GM19324 (cell line): ENCODE data around the gene ZNF813.
"Not testable (repeated sequence)": the region's sequence is repeated elsewhere in the genome, so short reads cannot be mapped to it uniquely, and the experiment has no call there.

ENCODE experiments used
- ATAC-seq: cut with Tn5 transposase; IDR thresholded peaks from one replicate; pipeline ENCODE4 v1.9.1; 2021; ENCODE audit warnings: mild to moderate bottlenecking, moderate library complexity; ENCODE audit not compliant: unreplicated experiment, low FRiP score

ZNF813 gene

GRCh38 chr19:53475470-53475869, 7.9 kb downstream of the ZNF813 start:
- ATAC-seq, result not testable (repeated sequence)

- not testable (repeated sequence) for ATAC-seq
These were observed 16.2 kb downstream of the ZNF813 start for GRCh38 chr19:53483751-53484150.

DNA sequence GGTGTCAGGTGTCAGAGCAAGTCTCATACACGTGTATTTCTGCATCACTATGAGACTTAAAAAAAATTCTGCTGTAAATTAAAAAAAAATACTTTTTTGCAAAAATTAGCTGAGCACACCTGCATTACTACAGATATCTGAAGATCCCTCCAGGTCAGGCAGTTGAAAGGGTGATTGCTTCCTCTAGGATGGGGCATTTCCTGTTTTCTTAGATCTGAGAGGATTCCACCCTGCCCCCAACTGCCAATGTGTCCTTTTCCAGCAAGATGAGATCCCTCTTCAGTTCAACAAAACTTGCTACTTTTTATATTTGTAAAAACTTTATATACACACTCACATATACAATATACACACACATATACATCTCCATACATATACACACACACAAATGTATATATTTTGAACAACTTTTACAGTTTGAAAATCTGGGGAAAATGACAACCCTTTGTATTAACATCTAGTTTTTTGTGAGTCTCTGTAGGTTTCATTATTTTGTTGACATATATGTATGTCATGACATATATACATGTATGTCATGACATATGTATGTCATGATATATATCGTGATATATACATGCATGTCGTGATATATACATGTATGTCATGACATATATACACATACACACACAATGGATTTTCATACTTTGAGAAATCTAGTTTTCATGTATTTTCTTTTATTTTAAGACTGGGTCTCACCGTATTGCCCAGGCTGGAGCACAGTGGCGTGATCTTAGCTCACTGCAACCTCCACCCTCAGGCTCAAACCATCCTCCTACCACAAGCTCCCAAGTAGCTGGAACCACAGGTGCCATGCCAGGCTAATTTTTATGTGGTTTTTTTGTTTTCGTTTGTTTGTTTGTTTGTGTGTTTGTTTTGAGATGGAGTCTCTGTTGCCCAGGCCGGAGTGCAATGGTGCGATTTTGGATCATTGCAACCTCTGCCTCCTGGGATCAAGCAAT, 17.8 kb downstream of the ZNF813 start:
- ATAC-seq, result no peak

DNA sequence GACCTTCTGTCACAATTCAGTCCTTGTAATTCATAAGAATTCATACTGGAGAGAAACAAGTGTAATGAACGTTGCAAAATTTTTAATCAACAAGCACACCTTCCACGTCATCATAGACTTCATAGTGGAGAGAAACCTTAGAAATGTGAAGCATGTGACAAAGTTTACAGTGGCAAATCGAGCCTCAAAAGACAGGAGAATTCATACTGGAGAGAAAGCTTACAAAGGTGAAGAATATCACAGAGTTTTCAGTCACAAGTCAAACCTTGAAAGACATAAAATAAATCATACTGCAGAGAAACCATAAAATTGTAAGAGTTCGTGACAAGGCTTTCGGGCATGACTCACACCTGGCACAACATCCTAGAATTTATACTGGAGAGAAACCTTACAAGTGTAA, 24.6 kb downstream of the ZNF813 start:
- ATAC-seq, result no peak

- ATAC-seq, result not testable (repeated sequence)
These were observed 29.9 kb downstream of the ZNF813 start for GRCh38 chr19:53497311-53498023.

GRCh38 chr19:53498024-53498395, 30.5 kb downstream of the ZNF813 start:
- ATAC-seq, result not testable (repeated sequence)

GRCh38 chr19:53503151-53503550, 35.6 kb downstream of the ZNF813 start:
- not testable (repeated sequence) for ATAC-seq

GRCh38 chr19:53503671-53504364, 36.3 kb downstream of the ZNF813 start:
- ATAC-seq, result not testable (repeated sequence)

DNA sequence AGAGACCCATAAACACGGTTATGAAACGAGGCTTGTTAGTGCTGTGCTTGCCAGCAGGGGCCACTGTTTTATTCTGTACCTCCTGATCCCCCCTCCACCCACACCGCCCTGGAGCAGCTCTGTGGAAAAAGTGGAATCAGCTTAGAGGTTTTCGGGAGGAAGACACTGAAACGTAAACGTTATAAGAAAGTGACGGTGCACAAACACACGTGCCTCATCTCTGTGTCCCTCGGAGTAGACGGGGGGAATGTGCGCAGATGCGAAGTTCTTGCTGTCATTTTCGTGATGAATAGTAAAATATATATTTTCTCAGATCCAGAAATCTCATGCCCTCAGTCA, 36.8 kb downstream of the ZNF813 start:
- not testable (repeated sequence) for ATAC-seq

DNA sequence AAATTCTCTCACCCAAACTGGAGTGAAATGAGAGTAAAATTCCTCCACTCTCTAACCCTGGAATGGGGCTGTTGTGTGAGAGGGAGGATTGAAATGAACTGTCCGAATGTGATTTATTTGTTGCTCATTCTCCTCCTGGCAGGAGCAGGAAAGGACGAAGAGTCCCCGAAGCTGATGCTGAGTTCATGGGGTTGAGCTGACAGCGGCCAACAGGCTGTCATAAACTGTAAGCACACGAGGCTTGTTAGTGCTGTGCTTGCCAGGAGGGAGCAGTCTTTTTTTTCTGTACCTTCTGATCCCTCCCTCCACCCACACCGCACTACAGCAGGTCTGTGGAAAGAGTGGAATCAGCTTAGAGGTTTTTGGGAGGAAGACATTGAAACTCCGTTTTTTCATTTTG, 37.4 kb downstream of the ZNF813 start:
- no peak for ATAC-seq

DNA sequence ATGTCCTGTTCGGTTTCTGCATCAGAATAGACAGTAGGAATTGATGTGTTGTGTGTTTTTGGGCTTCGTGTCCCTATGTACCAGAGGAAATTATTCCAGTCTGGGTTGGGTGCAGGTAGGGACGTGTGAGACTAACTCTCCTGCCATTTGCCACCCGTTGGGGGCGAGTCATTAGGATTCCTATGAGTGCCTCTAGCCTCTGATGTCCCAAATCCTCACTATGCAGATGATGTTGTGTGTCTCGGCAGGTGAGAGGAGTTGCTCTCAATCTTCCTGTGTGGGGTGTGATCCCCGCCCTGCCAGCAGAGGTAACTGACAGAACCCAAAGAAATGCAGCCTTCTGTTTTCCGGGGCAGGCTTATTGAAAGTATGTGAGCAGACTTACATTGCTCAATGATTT, 39.2 kb downstream of the ZNF813 start:
- ATAC-seq, result no peak

GRCh38 chr19:53507523-53508442, 40.2 kb downstream of the ZNF813 start:
- ATAC-seq, result no peak

DNA sequence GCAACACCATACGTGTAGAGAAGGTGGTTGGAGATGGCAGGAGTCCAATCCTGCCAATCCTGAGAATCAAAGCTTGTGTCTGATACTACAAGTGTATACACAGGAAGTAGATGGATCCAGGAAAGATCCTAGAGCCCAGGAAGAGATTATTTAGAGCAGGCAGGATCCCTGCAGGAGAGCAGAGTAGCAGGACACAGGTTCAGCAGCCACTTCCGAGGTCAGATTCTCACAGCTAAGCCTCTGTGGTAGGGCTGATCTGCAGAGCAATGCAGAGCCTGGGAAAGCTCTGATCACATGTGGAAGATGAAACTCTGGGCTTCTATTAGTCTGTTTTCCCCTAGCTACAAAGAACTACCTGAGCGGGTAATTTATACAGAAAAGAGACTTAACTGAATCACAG, 41.9 kb downstream of the ZNF813 start:
- no peak for ATAC-seq

GRCh38 chr19:53509845-53510244, 42.3 kb downstream of the ZNF813 start:
- ATAC-seq, result no peak

GRCh38 chr19:53511357-53511756, 43.8 kb downstream of the ZNF813 start:
- no peak for ATAC-seq

- no peak for ATAC-seq
These were observed 44.4 kb downstream of the ZNF813 start for GRCh38 chr19:53511933-53512374.

DNA sequence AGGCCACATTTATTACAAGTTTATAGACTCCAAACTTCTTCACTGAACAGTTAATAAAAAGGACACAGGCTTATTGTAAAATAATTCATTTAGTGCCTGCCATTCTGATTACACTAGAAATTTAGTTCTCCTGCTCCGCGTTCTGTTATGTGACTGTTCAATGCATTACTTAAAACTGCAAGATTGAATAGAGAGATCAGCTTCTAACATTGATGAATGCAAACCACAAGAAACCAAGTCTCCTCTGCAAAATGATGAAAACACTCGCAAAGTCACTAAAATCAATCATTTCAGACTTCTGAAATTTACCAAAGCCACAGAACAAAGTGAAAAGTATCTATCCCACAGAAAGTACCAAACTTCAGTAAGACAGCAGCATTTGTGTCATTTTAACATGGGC, 47.5 kb downstream of the ZNF813 start:
- not testable (repeated sequence) for ATAC-seq

DNA sequence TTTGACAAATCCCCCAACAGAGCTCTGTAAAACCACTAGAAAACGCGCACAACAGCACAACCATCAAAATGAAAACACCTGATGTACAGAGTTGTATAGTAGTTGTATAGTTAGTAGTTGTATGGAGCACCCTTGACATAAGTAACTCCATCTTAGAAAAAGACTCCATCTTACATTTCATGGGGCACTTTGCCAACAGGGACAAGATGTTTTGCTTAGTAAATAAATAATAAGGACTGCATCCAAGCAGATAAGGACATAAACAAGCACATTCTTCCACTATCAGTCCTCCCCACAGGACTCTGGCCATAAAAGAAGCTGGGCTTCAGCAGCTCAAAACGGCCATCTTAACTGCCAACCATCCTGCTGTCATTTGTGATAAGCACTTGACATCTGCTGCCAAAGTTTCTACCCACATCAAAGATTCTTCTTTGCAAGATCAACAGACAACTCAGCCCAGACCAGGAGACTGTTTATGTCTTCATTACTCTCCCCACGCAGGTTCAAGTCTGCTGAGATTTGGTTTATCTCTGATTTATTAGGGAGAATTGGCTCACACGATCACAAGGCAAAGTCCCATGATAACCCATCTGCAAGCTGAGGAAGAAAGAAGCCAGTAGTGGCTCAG, 49.7 kb downstream of the ZNF813 start:
- ATAC-seq, result no peak

GRCh38 chr19:53518121-53518520, 50.6 kb downstream of the ZNF813 start:
- ATAC-seq, result no peak

DNA sequence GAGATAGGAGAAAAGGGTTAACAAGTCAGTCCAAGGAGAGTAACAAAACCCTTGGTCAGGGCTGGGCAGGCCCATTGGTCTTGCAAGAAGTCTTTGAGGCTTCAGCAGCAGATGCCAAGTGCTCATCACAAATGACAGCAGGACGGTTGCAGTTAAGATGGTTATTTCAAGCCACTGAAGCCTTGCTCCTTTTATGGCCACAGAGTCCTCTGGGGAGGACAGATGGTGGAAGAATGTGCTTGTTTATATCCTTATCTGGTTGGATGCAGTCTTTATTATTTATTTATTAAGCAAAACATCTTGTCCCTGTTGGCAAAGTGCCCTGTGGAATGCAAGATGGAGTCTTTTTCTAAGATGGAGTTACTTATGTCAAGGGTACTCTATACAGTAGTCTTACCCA, 51.2 kb downstream of the ZNF813 start:
- ATAC-seq, result no peak
